NCI-H1436 treated with DMSO at 0.1 percent for 48 hours (cell line): Measurements from ENCODE around the gene SCLY.

Experiments used
- DNase-seq: peaks from one replicate; lab custom pipeline; 2025; lab: John Stamatoyannopoulos, UW

SCLY gene

GRCh38 chr2:238127165-238128060, 66.6 kb downstream of the SCLY start:
- no peak for DNase-seq

- no peak for DNase-seq
These were observed 67.2 kb downstream of the SCLY start for GRCh38 chr2:238128061-238128440.

GRCh38 chr2:238128534-238129001, 67.8 kb downstream of the SCLY start:
- no peak for DNase-seq

GRCh38 chr2:238129166-238130010, 68.6 kb downstream of the SCLY start:
- DNase-seq, result no peak

- no peak for DNase-seq
These were observed 69.4 kb downstream of the SCLY start for GRCh38 chr2:238130111-238130695.

GRCh38 chr2:238130696-238131628, 70.2 kb downstream of the SCLY start:
- no peak for DNase-seq

- no peak for DNase-seq
These were observed 71.1 kb downstream of the SCLY start for GRCh38 chr2:238131761-238132462.

- no peak for DNase-seq
These were observed 72.0 kb downstream of the SCLY start for GRCh38 chr2:238132463-238133450.

- no peak for DNase-seq
These were observed 72.9 kb downstream of the SCLY start for GRCh38 chr2:238133499-238134392.

- no peak for DNase-seq
These were observed 73.6 kb downstream of the SCLY start for GRCh38 chr2:238134393-238134785.

- no peak for DNase-seq
These were observed 74.9 kb downstream of the SCLY start for GRCh38 chr2:238135601-238136150.

- no peak for DNase-seq
These were observed 76.2 kb downstream of the SCLY start for GRCh38 chr2:238136820-238137537.

GRCh38 chr2:238137885-238138284, 77.1 kb downstream of the SCLY start:
- no peak for DNase-seq

GRCh38 chr2:238138331-238139195, 77.8 kb downstream of the SCLY start, which contains the start of gene KLHL30:
Gene KLHL30 (plus strand): TSS chr2:238138668. CDS start chr2:238140755, 2,087 bp downstream.
- DNase-seq, result no peak

- DNase-seq, result no peak
These were observed 78.6 kb downstream of the SCLY start for GRCh38 chr2:238139196-238140039.
